Measurements from ENCODE around the gene HAUS1.

GRCh38 chr18:46169464-46169941 lies 65.3 kb downstream of the HAUS1 start:
- no peak for TF ChIP-seq CTCF (IDR thresholded peaks at IDR 0.05; ENCODE audit: extremely low read depth in 1 of 2, insufficient read depth in 1 of 2, low read depth in 1 of 2, low read length in 2 of 2)
- TF ChIP-seq JUN (IDR thresholded peaks at IDR 0.05; ENCODE audit: borderline replicate concordance, insufficient read depth, insufficient read length, low read depth), result no peak
- TF ChIP-seq EZH2 (IDR thresholded peaks at IDR 0.05; ENCODE audit: borderline replicate concordance, low read depth, low read length, severe bottlenecking), result no peak

Data from endothelial cell of umbilical vein (primary cell).